GM19328 (cell line): ENCODE measurements around the gene CABLES1.
"Not testable (repeated sequence)": the region's sequence is repeated elsewhere in the genome, so short reads cannot be mapped to it uniquely, and the experiment has no call there.

Experiments
- ATAC-seq: cut with Tn5 transposase; IDR thresholded peaks from one replicate; pipeline ENCODE4 v1.9.1; 2021; ENCODE audit warnings: mild to moderate bottlenecking, moderate library complexity; ENCODE audit not compliant: unreplicated experiment

Gene CABLES1

DNA sequence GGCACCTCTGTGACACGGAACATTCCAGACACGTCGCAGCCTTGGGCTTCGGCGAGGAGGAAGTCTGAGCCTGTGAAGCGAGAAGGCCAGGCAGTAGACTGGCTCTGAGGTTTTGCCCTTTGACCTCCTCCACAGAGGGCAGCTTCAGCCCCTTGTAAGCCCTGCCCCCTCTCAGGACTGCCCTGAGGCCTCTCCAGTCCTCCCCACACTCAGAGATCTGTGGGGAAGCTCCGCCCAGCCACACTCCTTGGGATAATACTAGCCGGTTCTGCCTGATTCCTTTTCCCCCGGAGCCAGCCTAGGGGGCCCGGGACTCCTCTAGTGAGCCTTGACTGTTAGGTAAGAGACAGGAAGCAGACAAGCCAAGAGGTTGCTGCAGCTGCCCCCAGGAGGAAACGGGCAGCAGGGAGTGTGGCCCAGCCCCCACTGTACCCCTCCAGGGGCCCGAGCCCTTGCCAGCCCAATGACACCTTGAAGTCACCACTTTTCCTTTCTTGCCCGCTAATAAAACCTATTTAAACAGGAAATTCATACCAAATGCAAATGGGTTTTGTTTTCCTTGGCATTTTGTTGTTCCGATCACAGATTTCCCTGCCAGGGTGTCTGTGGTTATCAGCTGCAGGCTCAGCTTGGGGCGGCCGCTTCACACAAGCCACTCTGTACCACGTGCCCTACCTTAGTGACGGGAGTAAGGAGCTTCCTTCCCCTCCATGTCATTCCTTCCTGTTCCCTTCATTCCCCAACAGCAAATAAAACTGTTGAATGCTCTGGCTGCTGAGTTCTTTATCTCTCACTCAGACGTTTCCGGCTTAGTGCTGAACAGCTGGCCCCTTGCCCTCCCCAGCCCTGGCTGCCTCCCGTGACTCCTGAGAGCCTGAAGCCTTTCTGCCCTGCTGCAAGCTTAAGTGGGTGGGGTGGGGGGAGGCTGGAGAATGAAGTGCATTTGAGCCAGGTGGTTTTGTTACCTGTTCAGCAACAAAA, 124.7 kb downstream of the CABLES1 start:
- ATAC-seq: peak; percentile 56

GRCh38 chr18:23260926-23261590, 125.8 kb downstream of the CABLES1 start:
- ATAC-seq: no peak

- ATAC-seq: no peak
These were observed 128.4 kb downstream of the CABLES1 start for GRCh38 chr18:23263551-23264235.

DNA sequence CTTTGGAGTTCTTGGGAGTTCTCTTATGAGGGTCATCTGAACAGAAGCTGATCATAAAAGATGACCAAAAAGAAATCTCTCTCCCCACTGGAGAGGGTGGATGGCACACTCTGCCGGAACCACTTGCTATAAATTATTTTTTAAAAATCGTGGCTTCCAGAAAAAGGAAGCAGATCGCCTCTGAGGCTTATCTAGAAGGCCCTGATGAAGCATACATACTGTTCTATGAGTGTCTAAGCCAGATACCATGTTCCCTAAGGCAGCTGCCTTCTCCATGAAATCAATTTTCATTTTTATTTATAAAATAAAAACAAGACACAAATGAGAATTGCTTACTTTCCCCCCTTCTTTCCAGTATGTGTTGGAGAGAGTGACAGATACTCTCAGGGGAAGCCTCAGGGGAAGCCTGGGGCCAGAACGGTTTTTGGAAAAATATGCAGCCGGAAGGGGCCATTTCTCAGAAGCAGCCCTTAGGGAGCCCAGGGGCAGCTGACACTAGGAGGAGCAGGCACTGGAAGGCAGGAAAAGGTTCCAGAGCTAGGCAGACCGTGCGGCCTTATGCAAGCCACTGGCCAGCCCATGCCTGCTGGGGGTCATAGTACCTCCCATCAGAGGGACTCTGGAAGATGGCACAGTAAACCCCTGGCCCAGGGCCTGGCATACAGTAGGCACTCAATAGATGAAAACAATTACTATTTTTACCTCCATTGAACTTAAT, 130.6 kb downstream of the CABLES1 start:
- ATAC-seq: no peak

DNA sequence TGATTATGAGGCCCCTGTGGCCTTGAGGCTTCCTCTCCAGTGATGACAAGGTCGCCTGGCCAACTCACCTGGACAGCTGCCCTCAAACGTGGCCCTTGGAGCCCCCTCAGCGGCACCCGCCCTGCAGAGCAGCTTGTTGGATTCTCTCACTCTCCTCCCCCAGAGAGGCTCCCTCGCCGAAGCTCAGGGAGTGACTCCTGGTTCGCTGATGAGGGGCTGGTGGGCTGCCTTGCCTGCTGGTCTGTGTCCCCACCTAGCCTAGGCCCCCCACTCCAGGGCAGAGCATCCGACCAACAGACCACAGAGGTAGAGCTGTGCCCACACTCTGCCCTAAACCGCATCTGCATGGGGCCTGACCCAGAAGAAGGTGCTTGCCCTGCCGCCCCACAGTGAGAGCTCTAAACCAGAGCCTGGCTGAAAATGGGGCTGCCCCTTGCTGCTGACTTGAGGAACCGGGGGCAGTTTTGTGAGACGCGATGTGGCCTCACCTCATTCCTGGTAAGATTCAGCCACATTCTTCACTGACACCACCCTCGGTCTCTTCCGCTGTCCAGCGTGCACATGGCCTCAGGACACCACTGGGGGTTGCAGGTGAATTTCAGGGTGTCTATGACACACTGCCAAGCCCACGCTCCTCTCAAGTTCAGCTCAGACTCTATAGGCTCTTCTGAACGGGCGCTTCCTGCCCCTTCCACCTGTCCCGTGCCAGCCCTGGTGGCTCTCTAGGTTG, 131.6 kb downstream of the CABLES1 start:
- ATAC-seq: no peak

GRCh38 chr18:23267447-23267776, 132.1 kb downstream of the CABLES1 start:
- ATAC-seq: no peak

- ATAC-seq: no peak
These were observed 133.4 kb downstream of the CABLES1 start for GRCh38 chr18:23268641-23269040.

DNA sequence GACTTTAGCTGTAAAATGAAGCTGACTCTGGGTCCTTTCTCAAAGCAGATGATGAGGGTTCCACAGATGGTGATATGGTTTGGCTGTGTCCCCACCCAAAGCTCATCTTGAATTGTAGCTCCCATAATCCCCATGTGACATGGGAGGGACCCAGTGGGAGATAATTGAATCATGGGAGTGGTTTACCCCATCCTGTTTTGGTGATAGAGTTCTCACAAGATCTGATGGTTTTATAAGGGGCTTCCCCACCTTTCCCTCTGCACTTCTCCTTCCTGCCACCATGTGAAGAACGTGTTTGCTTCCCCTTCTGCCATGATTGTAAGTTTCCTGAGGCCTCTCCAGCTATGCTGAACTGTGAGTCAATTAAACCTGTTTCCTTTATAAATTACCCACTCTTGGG, 133.8 kb downstream of the CABLES1 start:
- not testable (repeated sequence) for ATAC-seq

GRCh38 chr18:23269928-23270327, 134.6 kb downstream of the CABLES1 start:
- no peak for ATAC-seq

DNA sequence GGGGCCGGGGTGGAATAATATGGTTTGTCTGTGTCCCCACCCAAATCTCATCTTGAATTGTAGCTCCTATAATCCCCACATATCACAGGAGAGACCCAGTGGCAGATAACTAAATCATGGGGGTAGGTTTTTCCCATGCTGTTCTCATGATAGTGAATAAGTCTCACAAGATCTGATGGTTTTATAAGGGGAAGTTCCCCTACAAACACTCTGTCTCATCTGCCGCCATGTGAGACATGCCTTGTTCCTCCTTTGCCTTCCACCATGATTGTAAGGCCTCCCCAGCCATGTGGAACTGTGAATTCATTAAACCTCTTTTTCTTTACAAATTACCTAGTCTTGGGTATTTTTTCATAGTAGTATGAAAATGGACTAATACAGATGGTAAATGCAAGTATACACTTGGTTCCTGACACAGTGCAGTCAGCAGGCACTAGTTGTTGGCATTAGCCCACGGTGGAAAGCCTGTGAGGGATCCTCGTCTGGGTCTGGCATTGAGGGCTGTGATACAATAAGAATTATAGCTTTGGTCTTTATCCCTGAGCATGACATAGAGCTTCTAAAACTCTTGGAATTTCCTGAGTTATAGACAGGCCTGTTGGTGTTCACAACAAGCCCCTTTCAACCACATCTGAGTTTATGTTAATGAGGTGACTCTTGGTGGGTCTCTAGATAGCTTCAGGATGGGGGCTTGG, 135.8 kb downstream of the CABLES1 start:
- no peak for ATAC-seq

DNA sequence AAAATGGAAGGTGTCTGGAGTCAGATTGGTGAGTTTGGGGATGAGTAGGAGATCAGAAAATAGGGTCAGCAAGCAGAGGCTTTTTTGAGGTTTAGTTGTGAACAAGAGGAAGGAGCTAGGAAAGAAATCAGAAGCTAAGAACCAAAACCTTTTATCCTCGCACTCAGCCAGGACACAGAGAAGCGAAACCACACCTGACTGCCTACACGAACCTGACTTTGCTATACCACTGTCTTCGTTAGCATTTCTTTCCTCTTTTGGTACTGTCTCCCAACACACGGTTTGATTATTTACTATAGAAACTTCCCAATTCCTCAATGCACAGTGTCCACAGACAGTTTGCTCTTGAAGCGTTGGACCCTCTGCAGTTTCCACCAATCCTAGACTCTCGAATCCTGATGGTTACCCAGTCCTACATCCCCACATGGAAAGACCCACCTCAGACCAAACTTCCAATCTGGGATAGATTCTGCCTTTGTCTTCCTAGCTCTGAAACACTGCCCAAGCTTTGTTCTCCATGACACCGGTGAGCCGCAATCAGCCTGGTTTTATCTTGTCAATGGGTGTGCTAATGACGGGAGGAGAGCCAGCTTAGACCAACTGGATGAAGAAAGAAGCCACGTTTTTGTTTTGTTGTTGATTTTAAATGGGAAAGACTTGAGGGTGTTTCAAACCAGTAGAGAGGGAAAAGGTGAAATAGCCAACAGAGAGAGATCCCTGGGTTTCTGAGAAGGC, 137.4 kb downstream of the CABLES1 start:
- ATAC-seq: no peak

- ATAC-seq: no peak
These were observed 138.2 kb downstream of the CABLES1 start for GRCh38 chr18:23273443-23273966.

GRCh38 chr18:23274638-23275482, 139.6 kb downstream of the CABLES1 start:
- no peak for ATAC-seq

DNA sequence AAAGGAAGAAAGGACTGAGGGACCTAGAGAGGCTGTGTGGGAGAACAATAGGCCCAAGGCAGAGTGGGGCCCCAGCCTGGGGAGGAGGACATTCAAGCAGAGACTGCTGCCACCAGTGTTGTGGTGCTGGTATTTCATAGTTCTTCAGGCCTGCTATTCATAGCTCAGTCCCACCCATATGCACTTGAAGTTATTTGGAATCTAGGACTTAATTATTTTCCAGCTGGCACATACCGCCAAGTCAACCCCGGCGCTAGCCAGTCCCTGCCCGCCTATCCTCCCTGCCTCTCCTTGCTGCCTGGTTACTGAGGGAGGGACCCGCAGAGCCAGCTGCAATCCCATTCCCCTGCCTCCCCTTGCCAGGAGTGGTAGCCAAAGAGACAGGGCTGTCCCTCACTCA, 141.2 kb downstream of the CABLES1 start:
- ATAC-seq: no peak

DNA sequence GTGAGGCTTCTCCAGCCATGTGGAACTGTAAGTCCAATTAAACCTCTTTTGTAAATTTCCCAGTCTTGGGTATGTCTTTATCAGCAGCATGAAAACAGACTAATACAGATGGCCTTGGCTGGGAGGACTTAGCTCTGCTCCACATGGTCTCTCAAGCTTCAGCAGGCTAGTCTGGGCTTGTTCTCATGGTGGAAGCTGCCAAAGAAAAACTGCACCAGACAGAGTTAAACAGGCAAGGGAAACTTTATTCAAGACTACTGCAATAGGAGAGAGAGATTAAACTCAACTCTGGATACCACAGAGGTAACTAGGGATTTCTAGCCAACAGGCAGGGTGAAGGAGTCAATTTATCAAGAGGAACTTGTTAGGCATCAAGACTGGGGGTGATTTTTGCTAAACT, 142.1 kb downstream of the CABLES1 start:
- no peak for ATAC-seq

DNA sequence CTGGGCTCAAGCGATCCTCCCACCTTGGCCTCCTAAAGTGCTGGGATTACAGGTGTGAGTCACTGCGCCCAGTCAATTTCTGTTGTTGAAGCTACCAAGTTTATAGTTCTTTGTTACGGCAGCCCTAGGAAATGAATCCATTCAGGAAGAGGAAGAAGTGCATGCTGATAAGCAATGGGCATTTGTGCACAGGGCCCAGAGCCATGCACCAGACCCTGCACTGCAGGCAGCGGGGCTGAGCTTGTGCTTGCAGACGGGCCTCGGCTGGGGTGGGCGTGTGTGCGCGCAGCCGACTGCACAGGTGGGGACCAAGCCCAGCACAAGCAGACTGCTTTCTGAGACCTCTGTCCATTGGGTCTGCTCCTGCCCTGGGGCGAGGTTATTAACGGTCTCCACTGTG, 144.6 kb downstream of the CABLES1 start:
- ATAC-seq: no peak

DNA sequence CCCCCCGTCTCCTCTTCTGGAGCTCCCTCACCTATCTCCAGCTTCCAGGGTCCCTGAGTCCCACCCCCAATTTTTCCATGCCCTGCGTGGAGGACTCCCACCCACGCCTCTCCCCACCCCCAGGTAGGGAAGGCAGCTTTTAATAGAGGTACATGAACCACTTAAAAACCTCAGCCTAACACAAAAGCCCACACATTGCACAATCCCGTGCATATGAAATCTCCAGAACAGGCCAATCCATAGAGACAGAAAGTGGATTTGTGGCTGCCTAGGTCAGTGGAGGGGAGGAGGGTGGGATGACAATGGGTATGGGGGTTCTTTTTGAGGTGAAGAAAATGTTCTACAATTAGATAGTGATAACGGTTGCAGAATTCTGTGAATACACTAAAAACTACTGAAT, 145.6 kb downstream of the CABLES1 start:
- ATAC-seq: no peak
